Measurements from ENCODE around the gene CCDC30. TPM values are rescaled to one million over a fixed set of nuclear protein-coding genes. Genes with fewer than 3 reads are reported as not detected.
"Not testable (repeated sequence)": the region's sequence is repeated elsewhere in the genome, so short reads cannot be mapped to it uniquely, and the experiment has no call there.

The CCDC30 gene
- total RNA-seq, 4 donors from 2014 or later, result 0.38 to 2.2 (median 1.0) TPM

DNA sequence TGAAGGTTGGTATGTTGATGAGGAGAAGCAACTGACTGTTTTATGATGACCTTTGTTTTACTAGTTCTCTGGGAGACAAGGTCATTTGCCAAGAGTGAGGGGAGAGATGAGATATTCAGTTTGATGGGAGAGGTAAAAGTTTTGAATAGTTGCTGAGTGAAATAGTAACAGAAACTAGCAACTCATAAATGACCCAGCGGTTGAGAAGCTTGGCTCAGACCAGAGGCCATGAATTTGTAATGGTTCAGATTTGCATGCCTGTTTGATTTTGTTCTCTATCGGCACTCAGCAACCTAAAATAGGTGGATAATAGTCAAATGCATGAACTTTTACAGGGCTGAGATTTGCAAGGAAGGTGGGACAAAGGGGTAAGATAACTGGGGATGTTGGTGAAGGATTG, 6.6 kb downstream of the CCDC30 start:
- WGBS, 2 donors, result 94 to 98% methylated on average over 2 of the region's 2 CpGs
- no peak for DNase-seq (ENCODE audit: low spot score in 2 of 2)
- no peak for TF ChIP-seq POLR2A (IDR thresholded peaks at IDR 0.05)
- TF ChIP-seq, protein P1, sequence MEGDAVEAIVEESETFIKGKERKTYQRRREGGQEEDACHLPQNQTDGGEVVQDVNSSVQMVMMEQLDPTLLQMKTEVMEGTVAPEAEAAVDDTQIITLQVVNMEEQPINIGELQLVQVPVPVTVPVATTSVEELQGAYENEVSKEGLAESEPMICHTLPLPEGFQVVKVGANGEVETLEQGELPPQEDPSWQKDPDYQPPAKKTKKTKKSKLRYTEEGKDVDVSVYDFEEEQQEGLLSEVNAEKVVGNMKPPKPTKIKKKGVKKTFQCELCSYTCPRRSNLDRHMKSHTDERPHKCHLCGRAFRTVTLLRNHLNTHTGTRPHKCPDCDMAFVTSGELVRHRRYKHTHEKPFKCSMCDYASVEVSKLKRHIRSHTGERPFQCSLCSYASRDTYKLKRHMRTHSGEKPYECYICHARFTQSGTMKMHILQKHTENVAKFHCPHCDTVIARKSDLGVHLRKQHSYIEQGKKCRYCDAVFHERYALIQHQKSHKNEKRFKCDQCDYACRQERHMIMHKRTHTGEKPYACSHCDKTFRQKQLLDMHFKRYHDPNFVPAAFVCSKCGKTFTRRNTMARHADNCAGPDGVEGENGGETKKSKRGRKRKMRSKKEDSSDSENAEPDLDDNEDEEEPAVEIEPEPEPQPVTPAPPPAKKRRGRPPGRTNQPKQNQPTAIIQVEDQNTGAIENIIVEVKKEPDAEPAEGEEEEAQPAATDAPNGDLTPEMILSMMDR (IDR thresholded peaks at IDR 0.05), result no peak
- intact Hi-C loops (cut with DNase I; ENCODE audit: low total_unique reads), result no loop called here
- no peak overlapping the region for H3K4me3 ChIP-seq (ENCODE audit: low read depth, poor library complexity, severe bottlenecking)

DNA sequence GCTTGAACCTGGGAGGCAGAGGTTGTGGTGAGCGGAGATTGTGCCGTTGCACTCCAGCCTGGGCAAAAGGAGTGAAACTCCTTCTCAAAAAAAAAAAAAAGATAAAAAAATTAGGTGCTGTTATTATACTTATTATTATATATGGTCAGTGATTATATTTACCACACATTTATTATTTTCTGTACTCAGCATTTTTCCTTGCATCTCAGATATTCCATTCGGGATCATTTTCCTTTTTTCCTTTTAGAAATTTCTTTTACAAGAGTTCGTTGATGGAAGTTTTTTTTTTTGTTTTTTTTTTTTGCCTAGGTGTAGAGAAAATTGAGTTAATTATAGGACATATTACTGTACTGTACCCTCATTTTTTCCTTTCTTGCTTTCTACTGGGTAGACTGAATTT, 13.5 kb downstream of the CCDC30 start:
- DNase-seq (ENCODE audit: low spot score in 2 of 2), result no peak
- no peak overlapping the region for H3K4me3 ChIP-seq (ENCODE audit: low read depth, poor library complexity, severe bottlenecking)
- 84 to 92% methylated on average over 4 of the region's 4 CpGs for WGBS, 2 donors
- intact Hi-C loops (cut with DNase I; ENCODE audit: low total_unique reads), result no loop called here
- TF ChIP-seq POLR2A (IDR thresholded peaks at IDR 0.05), result no peak
- TF ChIP-seq, protein P1 (IDR thresholded peaks at IDR 0.05), result no peak

DNA sequence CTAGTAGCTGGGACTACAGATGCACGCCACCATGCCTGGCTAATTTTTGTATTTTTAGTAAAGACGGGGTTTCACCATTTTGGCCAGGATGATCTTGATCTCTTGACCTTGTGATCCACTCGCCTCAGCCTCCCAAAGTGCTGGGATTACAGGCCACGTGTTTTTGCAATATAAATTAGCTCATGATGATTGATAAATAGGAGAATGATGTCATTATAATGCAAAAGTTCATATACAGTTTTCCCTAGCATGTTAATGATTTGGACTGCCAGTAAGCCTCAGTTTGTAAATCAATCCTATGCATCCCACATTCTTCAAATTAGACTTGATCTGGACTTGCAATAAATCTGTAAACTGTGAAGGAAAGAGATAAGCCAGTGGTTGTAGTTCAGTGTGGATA, 14.3 kb downstream of the CCDC30 start:
- intact Hi-C loops (cut with DNase I; ENCODE audit: low total_unique reads); H3K4me3 ChIP-seq (ENCODE audit: low read depth, poor library complexity, severe bottlenecking); DNase-seq (ENCODE audit: low spot score in 2 of 2): not testable (repeated sequence)
- WGBS, 2 donors, result 84 to 91% methylated on average over 4 of the region's 4 CpGs

DNA sequence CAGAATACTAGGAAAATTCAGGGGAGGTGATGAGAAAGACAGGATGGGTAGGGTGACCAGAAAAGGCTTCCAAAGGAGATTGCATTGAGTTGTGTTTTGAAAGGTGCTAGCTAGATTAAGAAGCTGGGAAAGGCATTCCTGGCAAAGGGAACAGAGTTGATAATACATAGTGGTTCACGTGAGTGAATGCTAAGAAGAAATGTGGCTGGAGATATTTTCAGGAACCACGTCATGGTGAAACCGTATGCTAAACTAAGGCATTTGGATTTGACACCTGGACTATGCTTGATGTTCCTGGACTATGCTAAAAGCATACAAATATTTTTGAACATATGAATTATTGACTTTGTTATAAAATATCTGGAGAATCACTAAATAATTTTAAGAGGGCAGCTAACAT, 14.7 kb downstream of the CCDC30 start:
- DNase-seq (ENCODE audit: low spot score in 2 of 2), result no peak
- no peak for TF ChIP-seq POLR2A (IDR thresholded peaks at IDR 0.05)
- TF ChIP-seq, protein P1 (IDR thresholded peaks at IDR 0.05), result no peak
- H3K4me3 ChIP-seq (ENCODE audit: low read depth, poor library complexity, severe bottlenecking), result no peak overlapping the region
- 94 to 96% methylated on average over 3 of the region's 3 CpGs for WGBS, 2 donors
- intact Hi-C loops (cut with DNase I; ENCODE audit: low total_unique reads), result no loop called here

DNA sequence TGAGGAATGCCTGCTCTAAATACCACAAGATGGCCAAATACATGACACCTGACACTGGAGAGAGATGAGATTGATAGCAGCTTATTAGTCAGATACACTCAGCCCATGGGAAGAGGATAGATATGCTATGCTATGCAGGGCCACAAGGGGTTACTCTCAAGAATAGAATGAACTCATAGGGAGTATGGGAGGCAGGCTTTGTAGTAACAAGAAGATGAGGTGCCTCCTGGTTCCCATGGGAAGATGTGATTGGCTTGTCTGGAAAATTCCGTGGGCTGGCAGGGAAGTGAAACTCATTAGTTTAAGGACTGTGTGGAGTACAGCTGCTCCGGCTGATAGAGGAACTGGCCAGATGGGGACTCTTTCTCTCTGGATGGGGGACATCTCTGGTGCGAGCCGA, 16.5 kb downstream of the CCDC30 start:
- no peak for TF ChIP-seq POLR2A (IDR thresholded peaks at IDR 0.05)
- TF ChIP-seq, protein P1 (IDR thresholded peaks at IDR 0.05), result no peak
- DNase-seq (ENCODE audit: low spot score in 2 of 2), result no peak
- intact Hi-C loops (cut with DNase I; ENCODE audit: low total_unique reads), result no loop called here
- WGBS, 2 donors, result 49 to 60% methylated on average over 4 of the region's 4 CpGs
- H3K4me3 ChIP-seq (ENCODE audit: low read depth, poor library complexity, severe bottlenecking), result no peak overlapping the region

DNA sequence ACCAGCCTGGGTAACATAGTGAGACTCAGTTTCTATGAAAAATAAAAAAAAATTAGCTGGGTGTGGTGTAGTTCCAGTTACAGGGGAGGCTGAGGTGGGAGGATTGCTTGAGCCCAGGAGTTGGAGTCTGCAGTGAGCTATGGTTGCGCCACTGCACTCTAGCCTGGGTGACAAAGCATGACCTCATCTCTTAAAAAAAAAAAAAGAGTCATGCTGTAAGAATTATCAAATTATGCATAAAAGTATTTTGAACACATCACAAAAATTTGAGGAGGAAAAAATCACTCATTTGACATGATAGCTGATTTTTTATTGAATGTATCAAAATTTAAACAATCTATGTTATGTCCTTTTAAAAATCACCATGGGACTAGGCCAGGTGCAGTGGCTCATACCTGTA, 17.8 kb downstream of the CCDC30 start:
- TF ChIP-seq, protein P1 (IDR thresholded peaks at IDR 0.05), result no peak
- no peak for TF ChIP-seq POLR2A (IDR thresholded peaks at IDR 0.05)
- intact Hi-C loops (cut with DNase I; ENCODE audit: low total_unique reads), result no loop called here
- WGBS, 2 donors, result 95 to 96% methylated on average over 1 of the region's 1 CpG
- H3K4me3 ChIP-seq (ENCODE audit: low read depth, poor library complexity, severe bottlenecking), result no peak overlapping the region
- no peak for DNase-seq (ENCODE audit: low spot score in 2 of 2)
